Measurements from ENCODE around the gene GABRD.
"Not testable (repeated sequence)": the region's sequence is repeated elsewhere in the genome, so short reads cannot be mapped to it uniquely, and the experiment has no call there.

GRCh38 chr1:1981631-1982327 lies 37.4 kb upstream of the GABRD start:
- TF ChIP-seq CTCF (IDR thresholded peaks at IDR 0.05; ENCODE audit: borderline replicate concordance, extremely low read depth, low read length, poor library complexity, severe bottlenecking); EZH2 (IDR thresholded peaks at IDR 0.05; ENCODE audit: borderline replicate concordance, low read depth, low read length, severe bottlenecking): not testable (repeated sequence)
